Hepatic stellate cell (primary cell): ENCODE data around the gene SSH2.

Source experiments
- DNase-seq: peaks from one replicate; pipeline ENCODE4 v3.0.0; 2011; ENCODE audit warnings: low spot score

SSH2 gene

DNA sequence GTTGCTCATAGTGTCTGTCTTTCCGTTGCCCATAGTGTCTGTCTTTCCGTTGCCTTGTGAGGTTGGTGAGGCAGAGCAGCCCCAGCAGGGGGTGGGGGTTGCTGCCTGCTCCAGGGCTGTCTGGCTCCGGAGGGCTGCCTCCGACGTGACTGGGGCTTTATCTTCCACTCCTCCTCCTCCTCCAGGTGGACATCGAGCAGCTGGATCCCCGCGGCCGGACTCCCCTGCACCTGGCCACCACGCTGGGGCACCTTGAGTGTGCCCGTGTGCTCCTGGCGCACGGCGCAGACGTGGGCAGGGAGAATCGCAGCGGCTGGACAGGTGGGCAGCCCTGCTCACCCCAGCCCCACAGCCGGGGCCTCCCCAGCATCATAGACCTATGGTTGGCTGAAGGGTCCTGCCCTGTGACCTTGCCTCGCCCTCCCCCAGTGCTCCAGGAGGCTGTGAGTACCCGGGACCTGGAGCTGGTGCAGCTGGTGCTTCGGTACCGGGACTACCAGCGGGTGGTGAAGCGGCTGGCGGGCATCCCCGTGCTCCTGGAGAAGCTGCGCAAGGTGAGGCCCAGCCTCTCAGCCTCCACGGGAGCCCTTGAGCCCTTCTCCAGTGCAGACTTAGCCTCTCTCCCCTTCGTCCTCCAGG lies 322.4 kb downstream of the SSH2 start:
- DNase-seq = no peak

DNA sequence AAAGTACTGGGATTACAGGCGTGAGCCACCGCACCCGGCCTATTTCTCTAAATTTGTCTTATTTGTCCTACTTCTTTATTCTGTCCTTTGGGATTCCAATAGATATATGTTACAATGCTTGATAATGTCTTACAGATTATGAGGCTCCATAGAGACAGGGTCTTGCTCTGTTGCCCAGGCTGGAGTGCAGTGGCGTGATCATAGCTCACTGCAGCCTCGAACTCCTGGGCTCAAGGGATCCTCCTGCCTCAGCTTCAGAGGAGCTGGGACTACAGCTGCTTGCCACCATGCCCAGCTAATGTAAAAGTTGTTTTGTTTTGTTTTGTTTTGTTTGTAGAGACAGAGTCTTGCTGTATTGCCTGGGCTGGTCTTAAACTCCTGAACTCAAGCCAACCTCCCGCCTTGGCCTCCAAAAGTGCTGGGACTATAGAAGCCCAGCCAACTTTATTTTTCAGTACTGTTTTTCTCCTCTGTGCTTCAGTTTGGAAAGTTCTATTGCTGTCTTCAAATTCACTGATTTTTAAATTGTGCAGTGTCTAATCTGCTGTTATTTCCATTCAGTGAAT lies 326.8 kb downstream of the SSH2 start:
- DNase-seq = no peak

DNA sequence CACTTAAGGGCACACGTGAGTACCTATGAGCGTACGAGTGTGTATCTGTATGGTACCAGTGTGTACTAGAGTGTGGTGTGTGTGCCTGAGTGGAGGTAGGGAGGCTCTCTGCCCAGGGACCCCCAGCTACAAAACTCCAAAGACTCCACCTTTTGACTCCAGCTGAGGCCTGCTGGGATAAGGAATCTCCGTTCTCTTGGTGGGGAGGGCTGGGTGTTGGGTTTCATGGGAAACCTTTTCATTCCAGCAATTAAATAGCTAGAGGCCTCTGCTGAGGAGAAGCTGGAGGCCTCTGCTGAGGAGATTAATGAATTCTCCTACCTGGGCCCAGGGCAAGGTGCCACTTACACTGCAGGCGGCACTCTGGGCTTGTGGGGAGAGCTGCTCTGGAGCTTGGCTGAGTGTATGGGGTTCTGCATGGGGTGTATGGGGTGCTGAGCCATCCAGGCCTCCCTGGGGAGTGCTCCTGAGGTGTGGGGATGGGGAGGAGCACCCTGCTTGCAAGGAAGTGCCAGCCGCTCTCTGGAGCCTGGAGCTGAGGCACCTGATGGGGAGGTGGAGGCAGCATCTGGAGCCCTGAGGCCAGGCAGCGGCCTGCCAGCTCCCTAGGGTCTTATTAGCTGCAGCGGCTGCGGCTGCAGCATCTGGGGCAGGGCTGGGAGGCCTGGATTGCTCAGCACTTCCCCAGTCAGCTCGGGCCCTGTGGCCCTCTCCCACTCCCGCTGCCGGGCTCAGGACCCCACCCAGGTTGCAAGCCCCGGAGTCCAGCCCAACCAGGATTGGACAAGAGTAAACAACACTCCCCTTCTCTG lies 332.5 kb downstream of the SSH2 start:
- no peak for DNase-seq

- no peak for DNase-seq
These were observed 333.2 kb downstream of the SSH2 start for GRCh38 chr17:29596811-29597210.

DNA sequence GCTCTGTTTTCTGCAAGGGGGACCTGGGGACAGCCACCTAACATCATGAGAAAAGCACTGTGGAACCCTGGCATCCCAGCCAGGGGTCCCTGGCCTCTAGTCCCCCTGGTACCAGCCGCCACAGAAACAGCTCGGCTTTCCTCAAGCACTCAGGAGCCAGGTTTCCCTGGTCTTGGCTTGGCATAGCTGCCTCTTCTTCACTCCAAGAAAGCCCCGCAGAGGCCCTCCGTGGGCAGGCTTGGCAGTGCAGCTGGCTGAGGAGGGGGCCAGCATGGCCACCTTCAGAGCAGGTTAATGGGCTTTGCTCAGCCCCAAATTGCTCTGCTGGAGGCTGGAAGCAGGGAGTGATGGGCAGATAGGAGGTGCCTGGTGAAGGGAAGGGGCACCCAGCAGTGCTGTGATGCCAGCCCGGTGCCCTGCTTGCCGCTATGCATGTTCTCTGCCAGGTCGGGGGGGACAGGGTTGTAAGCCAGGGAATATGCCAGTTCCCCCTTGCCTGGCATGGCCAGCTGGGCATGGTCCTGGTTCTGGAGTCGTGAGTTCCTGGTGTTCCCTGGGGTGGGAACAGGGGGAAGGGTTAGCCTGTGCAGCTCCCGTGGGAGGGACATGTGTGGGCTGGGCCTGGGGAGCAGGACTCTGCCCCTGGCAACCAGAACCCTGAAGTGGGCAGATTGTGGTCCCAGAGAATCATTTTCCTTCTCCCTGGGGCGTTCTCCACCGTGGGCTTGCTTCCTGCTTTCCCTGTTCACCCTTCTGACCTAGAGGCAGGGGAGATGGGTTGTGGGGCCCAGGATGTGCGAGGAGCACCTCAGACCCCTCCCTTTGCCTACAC lies 333.9 kb downstream of the SSH2 start:
- DNase-seq = no peak

DNA sequence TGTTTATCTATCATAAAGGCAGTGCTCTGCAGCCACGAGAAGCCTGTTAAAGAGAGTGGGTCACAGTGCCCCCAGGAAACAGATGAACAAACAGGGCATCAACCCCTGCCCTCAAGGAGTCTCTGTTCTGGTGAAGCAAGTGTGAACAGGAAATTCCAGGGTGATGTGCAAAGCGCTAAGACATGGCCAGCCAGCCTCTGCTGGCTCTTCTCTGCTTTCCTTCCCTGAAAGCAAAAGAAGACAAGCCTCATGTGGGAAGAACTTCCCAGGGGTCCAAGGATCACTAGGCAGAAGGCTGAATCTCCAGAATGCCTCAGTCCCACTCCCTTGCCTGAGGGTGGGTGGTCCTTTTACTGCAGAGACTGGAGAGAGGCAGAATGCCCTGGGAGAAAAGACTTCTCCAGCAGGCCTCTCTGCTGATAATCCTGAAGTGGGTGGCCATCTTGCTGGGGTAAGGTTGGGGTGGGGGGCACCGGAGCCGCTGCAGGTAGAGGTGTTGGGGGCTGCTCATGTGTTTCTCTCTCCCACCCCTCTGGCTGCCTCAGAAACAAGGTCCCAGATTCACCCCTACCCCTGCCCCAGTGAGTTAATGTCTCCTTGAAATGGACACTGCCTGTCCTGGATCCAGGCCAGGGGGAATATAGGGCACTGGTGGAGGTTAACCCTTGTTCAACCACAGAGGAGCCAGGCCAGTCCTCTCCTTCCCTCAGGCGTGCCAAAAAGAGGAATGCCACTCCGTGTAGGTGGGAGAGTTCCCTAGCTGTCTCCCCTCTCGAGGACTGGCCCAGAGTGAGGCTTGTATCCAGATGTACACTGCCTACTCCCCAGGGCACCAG lies 334.7 kb downstream of the SSH2 start:
- no peak for DNase-seq

GRCh38 chr17:29594519-29595090 lies 335.4 kb downstream of the SSH2 start:
- no peak for DNase-seq

- no peak for DNase-seq
These were observed 336.2 kb downstream of the SSH2 start for GRCh38 chr17:29593591-29594518.

DNA sequence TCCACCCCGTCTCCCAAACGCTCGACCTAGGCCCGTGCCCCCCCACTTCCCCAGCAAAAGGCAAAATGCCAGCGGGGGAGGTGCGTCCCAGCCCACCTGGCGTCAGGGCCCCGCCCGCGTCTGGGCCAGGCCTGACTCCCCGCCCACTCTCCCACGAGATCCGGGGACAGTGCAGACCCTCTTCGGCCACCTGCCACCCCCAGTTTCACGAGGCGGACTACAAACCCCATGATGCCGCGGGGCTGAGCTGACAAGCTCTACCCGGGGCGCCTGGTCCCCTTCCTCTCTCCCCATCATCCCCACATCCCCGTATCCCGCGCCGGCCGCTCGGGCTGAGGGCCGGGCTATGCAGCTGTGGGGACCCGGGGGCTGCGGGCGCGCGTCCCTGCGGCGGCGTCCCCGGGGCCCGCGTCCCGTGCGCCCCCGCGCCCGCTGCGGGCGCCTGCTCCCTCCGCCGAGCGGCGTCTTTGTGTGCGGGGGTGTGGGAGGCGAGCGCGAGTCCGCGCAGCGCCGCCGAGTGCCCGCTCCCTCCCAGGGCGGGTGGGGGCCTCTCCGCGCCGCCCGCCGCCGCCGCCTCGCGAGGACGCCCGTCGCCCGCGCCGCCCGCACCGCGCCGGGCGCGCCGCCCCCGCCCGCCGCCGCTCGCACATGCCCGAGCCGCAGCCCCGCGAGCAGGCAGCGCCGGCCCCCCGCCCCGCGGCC lies 337.0 kb downstream of the SSH2 start, which contains the start of gene ANKRD13B:
Gene ANKRD13B (plus strand): TSS at position 283 of the 702 bp plus-strand sequence. CDS start 490 bp downstream, outside the sequence.
- no peak for DNase-seq

- peak; percentile 91 for DNase-seq
These were observed 338.1 kb downstream of the SSH2 start for GRCh38 chr17:29591737-29592608.

DNA sequence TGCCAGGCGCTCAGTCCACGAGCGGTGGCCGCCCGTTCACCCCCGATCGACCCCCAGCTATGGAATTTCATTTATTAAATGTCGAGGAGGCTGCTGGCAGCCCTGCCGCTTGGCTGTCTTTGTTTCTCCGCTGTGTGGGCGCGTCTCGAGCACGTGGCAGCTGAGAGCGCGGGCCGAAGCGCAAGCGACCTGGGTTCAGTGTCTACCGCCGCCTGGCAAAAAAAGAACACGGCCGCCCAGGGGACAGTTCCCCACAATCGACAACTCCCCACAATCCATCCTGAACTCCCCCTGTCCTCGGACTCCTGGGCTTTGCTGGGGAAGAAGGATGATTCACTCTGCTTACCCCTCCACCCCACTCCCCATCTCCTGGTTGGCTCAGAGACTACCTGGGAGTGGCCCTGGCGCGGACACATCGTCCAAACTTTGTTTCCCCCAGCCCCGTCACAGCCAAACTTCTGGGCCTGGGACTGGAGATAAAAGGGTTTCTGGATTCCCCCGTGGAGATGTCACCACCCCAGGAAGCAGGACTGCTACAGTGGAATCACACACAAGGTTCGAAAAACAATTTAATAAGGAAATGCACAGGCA lies 338.8 kb downstream of the SSH2 start:
- no peak for DNase-seq

DNA sequence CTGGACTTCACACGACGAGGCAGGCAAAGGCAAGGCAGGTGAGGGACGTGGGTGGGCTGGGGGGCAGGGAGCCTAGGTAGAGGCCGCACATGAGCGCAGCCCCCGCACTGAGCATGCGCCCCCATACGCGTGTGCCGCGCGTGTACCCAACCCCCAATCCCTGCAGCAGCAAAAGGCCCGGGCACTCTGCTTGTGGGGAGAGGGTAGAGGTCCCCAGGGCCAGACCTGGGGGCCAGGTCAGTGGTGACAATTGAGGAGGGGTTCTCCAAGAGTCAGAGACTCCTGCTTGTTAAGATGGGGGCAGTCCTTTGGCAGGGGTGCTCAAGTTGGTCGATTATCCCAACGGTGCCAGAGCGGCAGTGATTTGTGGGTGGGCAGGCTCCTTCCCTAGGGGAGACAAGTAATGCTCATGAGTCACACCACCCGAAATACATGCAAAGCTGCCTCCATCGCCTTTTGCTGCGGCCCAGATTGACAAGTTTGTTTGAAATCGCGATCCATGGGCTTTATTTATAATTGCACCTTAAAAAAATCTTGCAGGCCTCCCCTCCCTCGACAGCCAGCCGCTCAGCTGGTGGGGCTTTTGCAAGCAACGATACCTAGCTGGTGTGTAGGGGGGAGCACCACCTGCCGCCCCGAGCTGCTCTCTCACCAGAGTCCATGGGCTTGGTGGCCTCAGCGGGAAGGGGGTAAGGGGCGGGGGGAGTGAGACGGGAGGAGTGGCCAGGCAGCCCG lies 339.4 kb downstream of the SSH2 start:
- DNase-seq = peak; percentile 79

GRCh38 chr17:29589524-29590410 lies 340.3 kb downstream of the SSH2 start, which contains the start of gene GIT1:
TSS of gene GIT1 (minus strand) at chr17:29589648. CDS start at chr17:29589378, 270 bp downstream.
- peak; percentile 97 for DNase-seq

DNA sequence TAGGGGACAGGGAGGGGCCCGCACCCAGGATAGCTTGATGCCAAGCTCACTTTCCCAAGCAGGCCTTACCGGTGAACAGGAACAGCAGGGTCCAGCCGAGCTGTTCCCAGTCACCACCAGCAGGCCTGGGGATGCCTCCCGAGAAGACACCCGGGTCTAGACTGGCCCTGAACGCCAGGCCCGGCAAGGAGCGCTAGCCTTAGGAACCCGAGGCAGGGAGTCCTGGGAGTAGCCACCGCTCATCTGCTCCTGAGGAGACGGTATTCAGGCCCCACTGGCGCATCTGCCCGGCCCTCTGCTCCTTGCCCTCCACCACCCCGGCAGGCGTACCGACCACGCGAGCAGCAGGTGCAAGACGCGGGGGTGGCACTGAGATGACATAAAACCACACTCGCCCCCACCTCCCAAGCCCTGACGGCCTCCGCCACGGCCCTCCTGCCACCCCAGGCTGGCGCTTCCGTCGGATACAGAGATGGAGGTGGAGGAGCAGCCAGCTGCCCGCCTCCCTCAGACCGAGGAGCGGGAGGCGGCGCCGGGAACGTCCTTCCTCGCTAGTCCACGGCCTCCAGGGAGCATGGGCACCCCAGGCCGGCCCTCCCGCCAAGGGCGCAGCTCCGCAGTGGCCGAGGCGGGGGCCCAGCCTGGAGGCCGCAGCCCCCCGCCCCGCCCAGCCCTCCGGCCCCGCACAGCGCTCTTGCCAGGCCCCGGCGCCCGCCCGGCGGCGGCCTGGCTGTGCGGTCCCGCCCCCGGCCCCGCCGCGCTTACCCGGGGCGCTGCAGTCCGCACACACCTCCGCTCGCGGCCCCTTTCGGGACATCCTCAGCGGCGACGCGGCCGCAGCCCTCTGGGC lies 341.2 kb downstream of the SSH2 start:
- peak; percentile 62 for DNase-seq

- no peak for DNase-seq
These were observed 341.9 kb downstream of the SSH2 start for GRCh38 chr17:29588017-29588561.
